Left forelimb (tissue), 1 donor: ENCODE results near the gene SLCO4C1.
"Not testable (repeated sequence)": the region's sequence is repeated elsewhere in the genome, so short reads cannot be mapped to it uniquely, and the experiment has no call there.

Experiments used
- DNase-seq: peaks from one replicate; pipeline ENCODE4 v3.0.0-alpha.2; 2018; ENCODE audit warnings: low spot score

The SLCO4C1 gene, protein sequence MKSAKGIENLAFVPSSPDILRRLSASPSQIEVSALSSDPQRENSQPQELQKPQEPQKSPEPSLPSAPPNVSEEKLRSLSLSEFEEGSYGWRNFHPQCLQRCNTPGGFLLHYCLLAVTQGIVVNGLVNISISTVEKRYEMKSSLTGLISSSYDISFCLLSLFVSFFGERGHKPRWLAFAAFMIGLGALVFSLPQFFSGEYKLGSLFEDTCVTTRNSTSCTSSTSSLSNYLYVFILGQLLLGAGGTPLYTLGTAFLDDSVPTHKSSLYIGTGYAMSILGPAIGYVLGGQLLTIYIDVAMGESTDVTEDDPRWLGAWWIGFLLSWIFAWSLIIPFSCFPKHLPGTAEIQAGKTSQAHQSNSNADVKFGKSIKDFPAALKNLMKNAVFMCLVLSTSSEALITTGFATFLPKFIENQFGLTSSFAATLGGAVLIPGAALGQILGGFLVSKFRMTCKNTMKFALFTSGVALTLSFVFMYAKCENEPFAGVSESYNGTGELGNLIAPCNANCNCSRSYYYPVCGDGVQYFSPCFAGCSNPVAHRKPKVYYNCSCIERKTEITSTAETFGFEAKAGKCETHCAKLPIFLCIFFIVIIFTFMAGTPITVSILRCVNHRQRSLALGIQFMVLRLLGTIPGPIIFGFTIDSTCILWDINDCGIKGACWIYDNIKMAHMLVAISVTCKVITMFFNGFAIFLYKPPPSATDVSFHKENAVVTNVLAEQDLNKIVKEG

DNA sequence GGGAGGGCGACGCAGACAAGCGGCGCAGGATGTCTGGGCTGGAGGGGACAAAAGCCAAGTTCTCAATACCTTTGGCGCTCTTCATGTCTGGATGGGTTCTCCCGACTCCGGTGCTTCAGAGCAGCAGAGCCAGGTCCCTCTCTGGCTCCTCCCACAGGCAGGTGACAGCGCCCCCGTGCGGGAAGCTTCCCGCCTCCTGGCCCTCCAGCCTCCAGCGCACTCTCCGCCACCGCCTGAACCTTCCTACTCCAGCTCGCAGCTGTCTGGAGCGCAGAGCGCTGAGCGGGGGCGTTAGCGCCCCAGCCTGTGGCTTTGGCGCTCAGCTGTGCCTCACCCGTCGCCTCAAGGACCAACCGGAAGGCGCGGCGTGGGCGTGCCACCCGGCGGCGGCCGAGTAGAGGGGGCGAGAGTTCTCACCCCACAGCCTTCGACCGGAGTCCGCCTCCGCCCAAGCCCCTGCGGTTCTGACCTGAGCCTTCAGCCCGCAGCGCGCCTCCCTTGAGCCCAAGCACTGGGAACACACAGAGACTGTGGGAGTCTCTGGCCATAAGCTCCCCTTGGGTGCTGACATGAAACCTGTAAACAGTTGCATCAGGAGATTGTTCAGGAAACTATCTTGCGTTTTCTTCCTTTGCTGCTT, at the start of gene SLCO4C1:
Gene SLCO4C1 (minus strand): TSS at position 107 of the 640 bp plus-strand sequence. CDS start 22 bp downstream, at position 85.
- DNase-seq: peak; percentile 74

DNA sequence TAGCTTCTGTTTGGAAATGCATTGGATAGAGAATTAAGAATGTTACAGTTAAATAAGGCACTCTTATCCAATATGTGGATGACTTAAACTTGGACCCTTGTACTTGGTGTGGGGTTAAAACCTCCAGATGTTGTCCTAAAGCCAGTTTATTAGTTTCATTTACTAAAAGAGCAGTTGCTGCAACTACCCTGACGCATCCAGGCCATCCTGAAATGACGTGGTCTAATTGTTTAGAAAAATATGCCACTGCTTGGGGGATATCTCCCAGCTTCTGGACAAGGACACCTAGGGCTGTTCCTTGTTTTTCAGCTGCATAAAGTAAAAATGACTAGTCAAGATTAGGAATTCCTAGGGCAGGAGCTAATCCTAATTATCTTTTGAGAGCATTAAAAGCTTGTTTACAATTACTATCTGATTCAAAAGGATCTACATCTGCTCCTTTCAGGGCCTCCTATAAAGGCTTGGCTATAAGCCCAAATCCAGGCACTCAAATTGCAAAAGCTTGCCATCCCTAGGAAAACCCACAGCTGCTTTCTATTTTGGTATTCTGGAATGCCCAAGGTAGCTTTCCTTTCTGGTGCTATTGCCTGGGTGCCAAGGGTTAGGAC, 45.7 kb upstream of the SLCO4C1 start:
- no peak for DNase-seq

DNA sequence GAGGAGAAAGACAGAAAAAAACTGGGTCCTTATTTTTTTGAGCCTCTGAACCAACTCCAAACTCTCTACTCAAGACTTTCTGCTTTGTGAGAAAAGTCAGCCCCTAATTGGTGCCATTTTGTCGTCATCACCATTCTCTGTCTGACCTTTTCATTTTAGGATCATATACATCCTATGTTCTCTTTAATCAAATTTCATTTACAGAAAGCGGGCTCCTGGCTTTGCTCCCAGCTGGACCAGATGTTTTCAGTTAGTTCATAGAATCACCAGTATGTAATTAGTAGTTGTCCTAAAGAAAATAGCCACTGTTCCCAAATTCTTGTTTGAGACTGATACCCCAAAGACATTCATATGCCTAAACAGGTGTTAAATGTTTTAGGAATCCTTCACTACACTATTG, 28.6 kb upstream of the SLCO4C1 start:
- no peak for DNase-seq

DNA sequence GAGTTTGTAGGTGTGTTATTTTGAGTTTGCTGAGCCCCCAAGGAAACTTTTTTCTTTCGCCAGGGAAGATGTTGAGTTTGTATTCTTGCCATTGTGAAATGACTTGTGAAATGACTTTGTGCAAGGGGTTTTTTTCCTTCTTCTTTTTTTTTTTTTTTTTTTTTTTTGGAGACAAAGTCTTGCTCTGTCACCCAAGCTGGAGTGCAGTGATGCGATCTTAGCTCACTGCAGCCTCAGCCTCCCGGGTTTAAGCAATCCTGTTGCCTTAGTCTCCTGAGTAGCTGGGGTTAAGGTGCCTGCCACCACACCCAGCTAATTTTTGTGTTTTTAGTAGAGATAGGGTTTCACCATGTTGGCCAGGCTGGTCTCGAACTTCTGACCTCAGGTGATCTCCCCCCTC, 22.7 kb upstream of the SLCO4C1 start:
- not testable (repeated sequence) for DNase-seq

DNA sequence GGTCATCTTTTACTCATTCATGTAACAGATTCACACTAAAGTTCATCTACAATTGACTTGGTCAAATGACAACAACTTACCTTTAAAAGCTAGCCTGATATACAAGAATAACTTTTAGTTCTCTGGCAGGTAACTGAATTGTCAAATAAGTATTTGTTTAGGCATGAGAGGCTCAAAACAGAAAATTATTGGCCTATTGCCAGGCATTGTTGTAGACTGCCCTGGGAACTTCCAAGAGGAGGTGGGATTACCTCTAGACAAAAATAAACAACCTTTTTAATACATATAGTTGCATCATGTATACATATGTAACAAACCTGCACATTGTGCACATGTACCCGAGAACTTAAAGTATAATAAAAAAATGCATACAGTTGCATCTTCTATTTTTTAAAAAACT, 18.2 kb upstream of the SLCO4C1 start:
- no peak for DNase-seq

DNA sequence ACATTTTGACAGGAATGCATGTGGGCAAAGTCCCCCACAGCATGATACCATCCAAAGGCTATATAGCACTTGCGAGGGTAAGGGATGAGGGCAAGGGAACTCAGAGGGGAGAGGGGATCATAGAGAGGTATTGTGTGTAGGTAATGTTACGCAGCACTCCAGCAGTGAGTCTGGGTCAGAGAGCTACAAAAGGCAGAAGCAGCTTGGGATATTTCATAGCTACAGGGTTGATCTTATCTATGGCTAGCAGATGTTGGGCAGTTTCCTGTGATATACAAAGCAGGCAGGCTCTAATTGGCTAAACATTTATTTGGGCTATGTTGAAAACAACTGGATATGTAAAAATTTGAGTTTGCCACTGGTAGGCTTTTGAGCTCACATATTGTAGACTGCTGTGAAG, 17.8 kb upstream of the SLCO4C1 start:
- DNase-seq: no peak

DNA sequence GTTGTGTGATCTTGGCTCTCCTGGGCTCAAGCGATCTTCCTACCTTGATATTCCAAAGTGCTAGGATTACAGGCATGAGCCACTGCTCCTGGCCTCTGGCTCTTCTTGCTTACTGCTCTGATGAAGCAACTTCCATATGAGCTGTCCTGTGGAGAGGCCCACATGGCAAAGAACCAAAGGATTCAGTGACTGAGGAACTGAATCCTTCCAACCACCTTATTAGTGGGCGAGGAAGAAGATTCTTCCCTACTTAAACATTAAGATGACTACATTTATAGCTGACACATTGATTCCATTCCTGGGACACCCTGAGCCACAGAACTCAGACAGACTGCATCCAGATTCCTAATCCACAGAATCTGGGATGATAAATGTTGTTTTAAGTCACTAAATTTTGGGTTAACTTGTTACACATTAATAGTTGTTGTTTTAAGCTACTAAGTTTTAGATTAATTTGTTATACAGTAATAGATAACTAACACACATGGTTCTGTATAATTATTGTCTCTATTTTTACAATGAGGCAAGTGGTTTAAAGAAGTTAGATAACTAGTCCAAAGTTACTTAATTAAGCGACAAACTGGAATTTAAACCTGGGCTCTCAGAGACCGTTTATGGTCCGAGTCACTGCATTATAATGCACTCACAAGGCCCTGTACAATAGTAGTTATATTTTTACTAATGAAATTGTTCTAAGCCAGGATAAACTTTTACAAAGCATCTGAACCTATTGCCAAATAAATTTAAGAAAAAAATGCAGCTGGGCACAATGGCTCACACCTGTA, 16.7 kb upstream of the SLCO4C1 start:
- no peak for DNase-seq

DNA sequence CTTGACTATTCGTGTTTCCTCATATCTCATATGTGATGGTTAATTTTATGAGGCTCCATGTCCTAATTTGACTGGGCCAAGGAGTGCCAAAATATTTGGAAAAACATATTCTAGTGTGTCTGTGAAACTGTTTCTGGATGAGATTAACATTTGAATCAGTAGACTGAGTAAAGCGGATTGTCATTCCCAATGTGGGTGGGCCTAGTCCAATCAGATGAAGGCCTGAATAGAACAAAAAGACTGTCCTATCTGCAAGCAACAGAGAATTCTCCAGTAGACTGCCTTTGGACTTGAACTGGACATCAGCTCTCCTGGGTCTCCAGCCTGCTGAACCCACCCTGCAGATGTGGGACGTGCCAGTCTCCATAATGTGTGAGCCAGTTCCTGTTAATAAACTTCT, 13.5 kb upstream of the SLCO4C1 start:
- DNase-seq: no peak

DNA sequence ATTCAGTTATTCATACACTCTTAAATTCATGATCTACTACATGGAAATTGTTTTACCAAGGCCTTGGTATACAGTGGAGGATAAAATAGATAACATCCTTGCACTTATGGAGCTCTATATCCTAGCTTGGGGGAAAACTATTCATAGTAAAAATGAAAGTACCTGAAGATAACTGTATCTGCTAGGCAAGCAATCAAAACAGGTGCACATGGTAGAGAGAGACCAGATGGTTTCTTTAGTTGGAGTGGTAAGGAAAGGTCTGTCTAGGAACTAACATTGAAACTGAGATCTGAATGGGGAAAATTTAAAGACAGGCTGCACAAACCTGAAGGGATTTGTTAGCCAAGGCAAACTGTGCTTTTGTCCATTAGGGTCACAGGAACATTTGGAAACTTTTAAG, 11.1 kb upstream of the SLCO4C1 start:
- no peak for DNase-seq

DNA sequence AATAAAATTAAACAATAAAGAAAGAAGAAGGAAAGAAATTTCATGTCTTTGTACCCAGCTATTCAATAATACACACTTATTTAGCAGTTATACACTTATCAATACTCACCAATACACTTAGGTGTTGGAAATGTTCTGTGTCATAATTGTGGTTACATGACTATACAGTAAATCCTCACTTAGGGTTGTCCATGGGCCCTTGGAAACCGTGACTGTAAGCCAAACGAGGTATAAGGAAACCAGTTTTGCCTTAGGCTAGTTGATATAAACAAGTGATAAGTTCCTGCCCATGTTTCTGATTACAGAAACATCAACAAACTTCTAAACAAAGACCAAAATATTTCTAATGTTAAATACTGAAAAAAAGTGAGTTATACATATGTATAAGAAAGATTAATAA, 10.0 kb upstream of the SLCO4C1 start:
- DNase-seq: no peak

DNA sequence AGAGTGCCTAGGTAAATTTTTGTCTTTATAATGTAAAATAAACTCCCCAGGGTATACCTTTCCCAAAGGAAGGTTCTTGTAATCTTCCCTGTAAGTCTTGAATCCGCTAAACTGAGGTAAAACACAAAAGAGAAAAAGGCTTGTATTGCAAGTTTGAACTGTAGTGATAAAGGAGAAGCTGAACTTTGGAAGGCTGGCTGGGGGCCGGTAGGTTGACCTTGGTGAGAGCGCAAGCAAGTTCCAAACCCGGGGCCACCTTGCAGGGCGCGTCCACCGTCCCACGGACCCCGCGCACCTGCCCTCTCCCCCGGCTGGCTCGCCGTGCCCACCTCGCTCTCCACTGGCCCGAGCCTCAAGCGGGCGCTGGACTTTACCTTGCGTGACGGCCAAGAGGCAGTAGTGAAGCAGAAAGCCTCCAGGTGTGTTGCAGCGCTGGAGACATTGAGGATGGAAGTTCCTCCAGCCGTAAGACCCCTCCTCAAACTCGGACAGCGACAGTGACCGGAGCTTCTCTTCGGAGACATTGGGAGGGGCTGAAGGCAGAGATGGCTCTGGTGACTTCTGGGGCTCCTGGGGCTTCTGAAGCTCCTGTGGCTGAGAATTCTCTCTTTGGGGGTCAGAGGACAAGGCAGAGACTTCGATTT, 428 bp downstream of the SLCO4C1 start:
- no peak for DNase-seq

DNA sequence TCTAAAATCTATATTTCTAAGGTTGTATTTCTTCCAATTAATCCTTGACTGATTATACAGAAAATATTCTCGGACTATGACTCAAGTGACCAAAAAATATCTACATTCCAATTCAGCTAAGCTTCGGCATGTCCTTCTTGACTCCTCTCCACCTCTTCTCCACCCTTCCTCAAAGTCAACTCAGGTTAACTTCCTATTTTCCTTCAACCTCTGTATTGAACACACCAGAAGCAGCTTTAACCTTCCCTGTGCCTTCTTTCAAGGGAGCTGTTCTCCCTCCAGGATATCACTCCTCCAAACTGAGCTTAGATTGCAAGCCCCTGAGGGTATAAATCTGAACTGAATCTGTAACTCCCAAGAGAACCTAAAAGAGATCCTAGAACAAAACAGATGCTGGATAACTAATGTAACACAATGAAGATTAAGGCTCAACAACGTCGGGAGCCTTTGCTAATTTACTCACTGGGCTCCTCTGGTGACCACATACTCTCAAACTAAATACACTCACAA, 1.1 kb downstream of the SLCO4C1 start:
- no peak for DNase-seq

DNA sequence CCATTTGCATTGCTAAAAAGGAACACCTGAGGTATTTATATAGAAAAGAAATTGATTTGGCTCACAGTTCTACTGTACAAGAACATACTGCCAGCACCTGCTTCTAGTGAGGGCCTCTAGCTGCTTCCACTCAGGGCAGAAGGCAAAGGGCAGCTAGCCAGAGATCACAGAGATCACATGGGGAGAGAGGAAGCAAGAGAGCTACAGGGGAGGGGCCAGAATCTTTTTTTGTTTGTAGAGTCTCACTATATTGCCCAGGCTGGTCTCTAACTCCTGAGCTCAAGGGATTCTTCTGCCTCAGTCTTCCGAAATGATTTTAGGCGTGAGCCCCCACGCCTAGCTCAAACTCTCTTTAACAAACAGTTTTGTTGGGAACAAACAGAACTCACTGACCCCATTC, 6.1 kb downstream of the SLCO4C1 start:
- DNase-seq: no peak

DNA sequence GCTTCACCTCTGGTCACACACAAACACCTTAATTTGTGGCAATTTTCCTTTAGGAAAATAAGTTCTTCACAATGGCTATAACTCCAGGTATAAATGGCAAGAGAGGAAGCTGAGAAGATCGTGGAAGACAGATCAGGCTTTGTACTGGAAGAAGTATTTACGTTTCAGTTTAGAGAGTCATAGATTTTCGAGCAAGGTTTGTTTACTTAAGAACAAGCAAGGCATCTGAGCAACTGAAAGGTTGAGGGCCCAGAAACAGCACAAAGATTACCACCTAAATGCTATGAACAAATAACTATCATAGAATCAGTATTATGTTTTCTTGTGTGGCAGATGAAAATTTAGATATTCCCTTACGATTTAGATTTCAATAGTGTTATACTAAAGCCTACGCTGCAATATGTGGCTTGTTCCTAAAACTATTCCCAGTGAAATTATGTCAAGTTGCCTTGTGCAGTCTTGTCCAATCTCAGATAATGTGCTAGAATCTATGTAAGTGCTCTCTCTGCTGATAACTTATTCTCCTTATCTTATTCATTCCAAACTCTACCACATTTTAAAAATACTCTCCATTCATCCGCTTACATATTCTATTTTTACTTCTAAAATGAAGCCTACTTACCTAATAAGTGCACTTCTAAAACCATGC, 6.7 kb downstream of the SLCO4C1 start:
- DNase-seq: no peak

DNA sequence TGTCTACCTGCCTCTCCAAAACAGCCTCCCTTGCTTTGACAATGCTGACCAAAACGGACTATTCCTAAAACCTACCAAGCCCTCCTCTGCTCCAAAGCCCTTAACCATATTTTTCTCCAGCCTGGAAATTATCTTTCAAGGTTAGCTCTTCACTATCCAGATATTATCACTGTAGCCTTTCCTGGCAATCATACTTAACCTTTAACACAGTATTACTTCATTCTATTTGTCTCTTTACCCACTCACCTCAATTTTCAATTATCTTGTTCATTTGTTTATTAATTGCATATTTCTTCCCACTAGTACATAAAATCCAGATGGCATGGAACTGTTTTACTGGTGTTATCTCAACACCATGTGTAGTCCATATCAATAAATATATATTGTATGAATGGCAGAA, 7.5 kb downstream of the SLCO4C1 start:
- DNase-seq: no peak

DNA sequence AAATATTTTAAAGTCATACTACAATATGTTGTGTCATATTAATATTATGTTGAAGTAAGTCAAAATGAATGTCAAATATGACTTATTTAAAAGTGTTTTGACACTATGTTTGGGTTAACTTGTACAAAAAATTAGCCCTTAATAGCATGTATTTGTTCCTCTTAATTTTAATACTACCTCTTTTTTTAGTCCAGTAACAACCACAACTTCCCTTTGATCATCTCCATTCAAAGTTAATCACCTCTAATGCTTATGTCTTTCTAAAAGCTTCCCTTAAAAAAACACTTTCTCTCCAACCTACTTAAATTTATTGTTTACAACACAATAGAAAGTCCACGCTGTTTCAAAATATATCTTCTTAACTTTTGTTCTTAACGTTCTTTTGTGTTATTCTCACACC, 9.6 kb downstream of the SLCO4C1 start:
- no peak for DNase-seq

DNA sequence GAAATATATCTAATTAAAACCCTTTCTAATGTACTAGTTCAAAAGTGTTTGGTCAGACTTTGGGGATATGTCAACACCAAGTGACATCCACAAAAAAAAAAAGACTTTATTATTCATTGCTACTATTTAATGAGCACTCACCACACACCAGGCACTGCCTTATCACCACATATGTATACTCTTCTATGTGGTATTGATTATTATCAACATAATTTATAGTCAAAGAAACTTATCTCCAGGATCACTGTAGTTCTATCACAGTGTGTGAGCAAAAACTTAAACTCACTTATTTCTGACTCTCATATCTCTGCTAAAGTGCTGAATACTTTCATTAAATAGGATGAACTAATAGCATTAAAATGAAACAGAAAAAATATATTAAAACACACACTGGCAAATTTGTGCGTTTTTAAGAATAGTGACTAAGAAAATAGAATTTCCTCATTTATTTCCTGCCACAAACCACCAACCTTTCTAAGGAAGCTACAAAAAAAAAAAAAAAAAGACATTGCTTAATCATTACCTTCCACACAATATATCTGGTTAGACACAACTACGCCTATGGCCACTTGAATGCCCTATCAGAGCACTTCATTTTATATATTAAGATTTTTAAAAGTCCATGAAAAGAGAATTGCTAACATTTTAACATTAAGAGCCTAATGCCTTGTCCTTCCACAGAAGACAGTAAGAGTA, 12.8 kb downstream of the SLCO4C1 start:
- DNase-seq: no peak

DNA sequence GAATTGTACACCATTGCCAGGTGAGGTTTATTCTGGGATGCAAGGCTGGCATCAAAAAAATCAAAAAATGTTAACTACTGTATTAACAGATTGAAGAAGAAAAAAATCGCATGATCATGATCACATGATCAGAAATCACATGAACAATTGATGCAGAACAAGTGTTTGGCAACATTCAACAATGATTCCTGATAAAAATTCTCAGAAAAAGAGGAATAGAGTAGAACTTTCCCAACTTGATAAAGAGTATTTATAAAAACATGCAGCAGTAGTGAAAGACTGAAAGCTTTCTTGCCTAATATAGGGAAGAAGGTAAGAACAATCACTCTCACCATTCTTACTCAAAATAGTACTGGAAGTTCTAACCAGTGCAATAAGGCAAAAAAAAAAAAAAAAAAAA, 16.4 kb downstream of the SLCO4C1 start:
- DNase-seq: no peak

DNA sequence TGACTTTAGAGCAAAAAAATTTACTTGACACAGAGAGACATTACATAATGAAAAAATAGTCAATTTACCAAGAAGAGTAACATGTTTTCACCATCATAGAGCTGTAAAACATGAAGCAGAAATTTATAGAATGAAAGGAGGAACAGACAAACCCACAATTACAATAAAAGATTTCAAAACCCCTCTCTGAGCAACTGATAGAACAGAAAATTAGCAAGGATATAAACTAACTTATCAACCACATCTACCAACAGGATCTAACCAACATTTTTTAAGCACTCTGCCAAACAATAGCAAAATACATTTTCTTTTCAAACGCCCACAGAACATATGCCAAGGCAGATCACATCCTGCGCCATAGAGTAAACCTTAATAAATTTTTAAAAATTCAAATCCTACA, 17.9 kb downstream of the SLCO4C1 start:
- DNase-seq: no peak

DNA sequence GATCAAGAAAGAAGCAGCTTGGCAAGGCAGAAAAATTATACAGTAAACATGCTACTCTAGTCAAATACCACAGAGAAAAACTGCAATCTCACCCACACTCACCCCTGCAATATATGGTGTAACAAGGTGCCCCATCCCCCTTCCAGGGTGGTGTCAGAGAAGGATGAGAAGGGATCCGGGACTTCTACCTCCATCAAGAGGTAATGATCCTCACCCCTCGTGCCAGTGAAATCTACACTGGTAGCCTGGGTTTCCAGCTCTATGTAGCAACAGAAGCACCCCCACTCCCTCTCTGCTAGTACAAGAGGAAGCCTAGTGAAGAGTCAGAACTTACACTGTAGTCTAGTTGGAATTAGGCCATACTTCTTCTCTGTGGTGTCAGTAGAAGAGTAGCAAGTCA, 18.9 kb downstream of the SLCO4C1 start:
- no peak for DNase-seq
